COLO668 (cell line): ENCODE measurements around the gene ZC3H10.
"Not testable (repeated sequence)": the region's sequence is repeated elsewhere in the genome, so short reads cannot be mapped to it uniquely, and the experiment has no call there.

Source experiments
- DNase-seq: peaks from one replicate; lab custom pipeline; 2025; ENCODE audit not compliant: unreplicated experiment; lab: John Stamatoyannopoulos, UW

The ZC3H10 gene

DNA sequence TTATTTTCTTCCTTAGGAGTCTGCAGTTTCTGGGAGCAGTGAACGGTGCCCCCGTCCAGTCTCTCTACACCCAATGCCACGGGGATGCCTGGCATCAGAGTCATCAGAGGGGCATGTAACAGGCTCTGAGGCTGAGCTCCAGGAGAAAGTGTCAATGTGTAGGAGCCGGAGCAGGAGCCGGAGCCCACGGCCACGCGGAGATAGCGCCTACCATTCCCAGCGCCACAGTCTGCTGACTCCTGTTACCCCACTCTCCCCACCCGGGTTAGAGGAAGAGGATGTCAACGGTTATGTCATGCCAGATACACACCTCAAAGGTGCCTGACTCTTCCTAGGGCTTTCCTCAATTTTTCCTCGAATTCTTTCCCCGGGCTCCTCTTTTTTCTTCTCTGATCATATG, 17.0 kb upstream of the ZC3H10 start:
- DNase-seq: no peak

DNA sequence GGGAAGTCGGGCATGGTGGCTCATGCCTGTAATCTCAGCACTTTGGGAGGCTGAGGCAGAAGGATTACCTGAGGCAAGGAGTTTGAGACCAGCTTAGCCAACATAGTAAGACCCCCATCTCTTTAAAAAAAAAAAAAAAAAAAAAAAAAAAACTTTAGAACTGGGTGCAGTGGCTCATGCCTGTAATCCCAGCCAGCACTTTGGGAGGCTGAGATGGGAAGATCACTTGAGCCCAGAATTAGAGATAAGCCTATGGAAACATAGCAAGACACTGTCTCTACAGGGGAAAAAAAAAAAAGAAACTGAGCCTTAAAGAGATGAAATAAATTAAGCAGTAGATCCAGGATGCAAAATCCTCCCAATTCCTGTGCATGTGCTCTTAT, 15.4 kb upstream of the ZC3H10 start:
- no peak for DNase-seq

DNA sequence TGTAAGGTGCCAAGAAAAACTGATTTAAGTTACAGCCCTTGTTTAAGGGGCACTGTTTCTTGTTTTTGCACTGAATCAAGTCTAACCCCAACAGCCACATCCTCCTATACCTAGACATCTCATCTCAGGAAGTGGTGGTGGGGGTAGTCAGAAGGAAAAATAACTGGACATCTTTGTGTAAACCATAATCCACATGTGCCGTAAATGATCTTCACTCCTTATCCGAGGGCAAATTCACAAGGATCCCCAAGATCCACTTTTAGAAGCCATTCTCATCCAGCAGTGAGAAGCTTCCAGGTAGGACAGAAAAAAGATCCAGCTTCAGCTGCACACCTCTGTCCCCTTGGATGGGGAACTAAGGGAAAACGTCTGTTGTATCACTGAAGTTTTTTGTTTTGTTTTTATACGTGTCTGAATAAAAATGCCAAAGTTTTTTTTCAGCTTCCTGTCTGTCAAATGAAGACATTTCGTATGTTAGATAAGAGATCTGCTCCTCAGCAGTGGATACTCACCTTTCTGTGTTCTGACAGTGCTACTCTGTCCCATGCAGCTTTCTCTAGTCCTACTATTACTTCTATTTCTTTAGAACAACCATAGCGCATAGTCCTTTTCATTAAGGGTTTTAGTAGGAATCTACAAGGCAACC, 14.9 kb upstream of the ZC3H10 start:
- DNase-seq: no peak

DNA sequence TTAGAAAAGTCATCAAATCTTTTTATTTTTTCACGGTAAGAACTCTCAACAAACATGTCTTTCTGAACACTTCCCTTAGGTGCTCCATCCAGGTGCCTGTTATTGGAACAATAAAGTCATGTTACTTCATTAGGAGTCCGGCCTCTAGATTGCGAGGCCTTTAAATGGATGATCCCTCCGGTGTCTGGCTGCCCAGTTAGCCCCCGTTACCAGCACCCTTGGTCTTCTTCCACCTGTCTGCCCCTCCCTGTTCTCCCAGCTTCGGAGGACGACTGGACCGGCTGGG, 14.3 kb upstream of the ZC3H10 start:
- no peak for DNase-seq

DNA sequence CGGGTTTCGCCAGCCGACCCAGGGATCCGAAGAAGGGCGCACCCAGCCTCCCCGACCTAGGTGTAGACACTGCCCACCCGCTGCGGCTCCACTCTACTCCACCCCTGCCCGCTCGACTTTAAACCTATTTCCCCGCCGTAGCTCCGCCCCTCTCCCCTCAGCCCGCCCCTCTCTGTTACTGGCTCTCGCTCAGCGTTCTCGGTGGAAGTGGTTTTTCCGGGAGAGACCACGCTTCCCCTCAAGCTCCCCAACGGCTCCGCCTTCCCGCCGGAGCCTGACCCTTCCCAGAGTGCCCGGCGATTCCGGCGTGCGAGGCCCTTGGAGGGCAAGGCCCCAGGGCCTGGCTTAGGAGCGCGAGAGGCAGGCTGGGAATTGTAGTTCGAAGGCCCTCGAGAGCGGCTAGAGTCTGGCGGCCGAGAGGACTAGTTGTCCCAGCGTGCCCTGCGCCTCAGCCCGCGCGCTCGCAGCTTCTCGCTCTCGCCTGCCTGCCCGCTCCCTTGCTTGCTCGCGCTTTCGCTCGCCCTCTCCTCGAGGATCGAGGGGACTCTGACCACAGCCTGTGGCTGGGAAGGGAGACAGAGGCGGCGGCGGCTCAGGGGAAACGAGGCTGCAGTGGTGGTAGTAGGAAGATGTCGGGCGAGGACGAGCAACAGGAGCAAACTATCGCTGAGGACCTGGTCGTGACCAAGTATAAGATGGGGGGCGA, 13.8 kb upstream of the ZC3H10 start, which contains the start of gene PA2G4:
PA2G4 (plus strand) TSS at position 451 of the 706 bp plus-strand sequence; CDS start at position 630, 179 bp downstream.
- DNase-seq: peak; percentile 97

DNA sequence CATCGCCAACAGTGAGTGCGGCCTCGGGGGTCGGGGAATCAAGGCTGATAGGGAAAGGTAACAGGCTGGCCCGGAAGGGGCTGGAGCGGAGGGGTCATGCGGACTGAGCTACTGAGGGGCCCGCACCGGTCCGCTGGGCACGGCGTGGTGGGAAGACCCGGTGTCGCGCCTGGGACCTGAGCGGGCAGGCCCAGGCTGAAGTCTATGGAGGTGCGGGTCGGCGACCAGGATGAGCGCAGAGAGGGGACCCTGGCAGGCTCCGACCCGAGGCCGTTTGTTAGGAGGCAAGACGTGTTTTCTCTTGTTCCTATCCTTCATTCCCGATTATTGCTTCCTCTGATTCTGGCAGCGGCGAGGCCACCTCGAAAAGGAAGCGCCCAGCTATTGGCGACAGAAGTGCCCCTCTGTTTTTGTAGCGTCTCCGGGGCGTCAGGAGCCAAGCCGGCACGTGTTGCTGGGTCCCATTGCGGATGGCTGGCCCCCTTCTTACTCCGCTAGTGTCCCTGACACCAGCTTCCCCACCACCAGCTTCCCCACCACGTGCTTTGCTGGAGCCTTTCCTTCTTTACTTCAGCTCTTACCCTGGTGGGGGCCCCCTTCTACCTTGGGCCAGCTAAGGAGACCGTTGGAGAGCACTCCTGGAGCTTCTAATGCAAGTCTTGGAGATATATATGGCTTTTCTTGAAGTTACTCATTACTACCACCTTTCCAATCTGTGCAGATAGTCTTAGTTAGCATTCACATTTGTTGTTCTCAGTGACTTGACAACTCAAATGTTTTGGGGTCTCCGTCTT, 13.1 kb upstream of the ZC3H10 start:
- peak; percentile 35 for DNase-seq

DNA sequence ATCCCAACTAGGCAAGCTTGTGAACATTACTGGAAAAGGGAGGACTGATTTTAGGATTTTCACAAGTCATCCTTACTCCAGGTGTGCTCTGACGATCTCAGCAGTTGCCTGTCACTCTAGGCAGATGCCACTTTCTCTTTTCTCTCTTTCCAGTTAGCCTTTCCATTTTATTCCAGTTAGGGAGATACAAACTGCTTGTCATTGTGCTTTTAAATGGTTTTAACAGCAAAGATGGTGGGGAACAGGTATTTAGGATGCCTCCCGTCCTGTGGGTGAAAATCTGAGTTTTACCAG, 12.5 kb upstream of the ZC3H10 start:
- DNase-seq: no peak

DNA sequence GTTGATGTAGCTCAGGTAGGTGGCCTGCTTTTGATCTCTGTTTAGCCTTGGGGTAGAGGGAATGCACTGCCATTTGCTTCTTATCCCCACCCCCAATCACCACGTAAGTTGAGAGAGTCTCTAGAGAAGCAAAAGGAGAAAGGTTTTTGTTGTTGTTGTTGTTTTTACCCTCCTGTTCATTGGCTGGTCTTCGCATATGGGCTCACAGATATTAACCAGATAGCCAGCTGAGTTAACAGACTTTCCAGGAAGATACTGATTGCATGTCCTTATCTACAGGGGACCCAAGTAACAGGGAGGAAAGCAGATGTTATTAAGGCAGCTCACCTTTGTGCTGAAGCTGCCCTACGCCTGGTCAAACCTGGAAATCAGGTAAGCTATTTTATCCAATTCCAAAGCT, 10.8 kb upstream of the ZC3H10 start:
- DNase-seq: no peak

DNA sequence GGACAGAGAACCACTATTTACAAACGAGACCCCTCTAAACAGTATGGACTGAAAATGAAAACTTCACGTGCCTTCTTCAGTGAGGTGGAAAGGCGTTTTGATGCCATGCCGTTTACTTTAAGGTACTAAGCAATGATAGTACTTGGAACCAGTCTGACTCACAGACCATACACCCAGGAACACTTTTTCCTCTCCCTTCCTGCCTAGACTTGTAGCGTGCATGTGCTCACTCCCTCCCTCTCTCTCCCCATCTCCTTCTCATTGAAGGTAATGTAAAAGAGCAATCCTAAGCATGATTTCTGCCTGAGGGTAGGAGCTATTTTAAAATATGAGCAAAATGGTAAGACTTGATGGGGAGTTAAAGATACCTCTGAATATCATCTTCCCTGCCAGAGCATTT, 7.5 kb upstream of the ZC3H10 start:
- DNase-seq: no peak

DNA sequence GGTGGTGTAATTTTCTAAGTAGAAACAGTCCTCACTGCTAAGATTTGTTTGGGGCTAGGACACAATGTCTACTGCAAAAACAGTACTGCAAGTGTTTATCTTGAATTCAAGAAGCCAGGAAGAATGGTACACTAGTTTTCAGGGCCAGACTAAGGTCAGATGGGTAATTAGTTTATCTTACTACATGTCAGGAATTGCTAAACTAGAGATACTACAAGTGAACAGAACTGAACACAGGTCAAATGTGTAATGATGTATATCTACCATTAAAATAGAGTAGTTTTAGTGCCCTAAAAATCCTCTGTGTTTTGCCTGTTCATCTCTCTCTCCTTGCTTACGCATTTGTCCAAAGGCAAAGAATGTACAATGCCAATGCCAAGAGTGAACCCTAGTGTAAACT, 4.0 kb upstream of the ZC3H10 start:
- DNase-seq: no peak

DNA sequence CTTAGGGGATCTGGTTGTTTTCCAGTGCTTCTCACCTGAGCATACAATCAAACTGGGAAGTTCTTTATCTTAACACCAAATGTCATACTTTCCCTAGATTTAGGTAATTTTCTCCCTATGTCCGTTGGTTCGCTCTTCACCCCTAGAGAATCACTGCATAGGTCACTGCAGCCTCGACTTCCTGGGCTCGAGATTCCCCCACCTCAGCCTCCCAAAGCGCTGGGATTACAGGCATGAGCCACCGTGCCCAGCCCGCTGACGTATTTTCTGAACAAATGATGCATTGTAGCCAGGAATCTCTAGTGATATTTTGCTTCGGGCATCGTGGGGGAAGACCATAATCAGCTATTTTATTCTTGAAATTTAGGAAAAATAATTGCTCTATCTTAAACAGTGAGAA, 2.7 kb upstream of the ZC3H10 start:
- DNase-seq: peak; percentile 5

DNA sequence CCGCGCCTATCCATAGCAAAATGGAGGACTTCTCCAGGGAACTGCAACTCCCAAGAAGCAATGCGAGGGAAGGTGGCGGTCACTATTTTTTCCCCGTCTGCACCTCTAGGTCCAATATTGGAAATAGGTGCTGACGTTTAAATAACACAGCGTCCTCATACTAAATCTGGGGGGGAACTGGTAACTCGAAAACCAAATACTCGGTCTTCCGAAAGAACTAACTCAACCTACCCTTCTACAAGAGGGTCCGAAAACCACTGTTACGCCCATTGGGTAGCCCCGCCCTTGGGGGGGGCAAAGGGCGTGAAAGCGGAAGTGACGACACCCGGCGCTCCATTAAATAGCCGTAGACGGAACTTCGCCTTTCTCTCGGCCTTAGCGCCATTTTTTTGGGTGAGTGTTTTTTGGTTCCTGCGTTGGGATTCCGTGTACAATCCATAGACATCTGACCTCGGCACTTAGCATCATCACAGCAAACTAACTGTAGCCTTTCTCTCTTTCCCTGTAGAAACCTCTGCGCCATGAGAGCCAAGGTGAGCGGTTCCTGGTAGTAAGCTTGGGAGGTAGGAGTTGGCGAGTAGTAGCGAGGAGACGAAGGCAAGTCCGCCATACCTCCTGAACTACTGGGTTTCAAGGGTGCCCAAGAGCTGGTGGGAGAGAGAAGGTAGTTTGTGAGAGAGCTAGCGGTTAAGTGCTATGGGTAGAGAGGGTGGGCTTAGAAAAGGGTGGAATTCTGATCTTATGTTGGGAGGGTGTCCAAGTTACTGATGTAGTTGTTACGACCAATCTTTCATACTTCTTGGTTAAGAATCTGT, 1.6 kb upstream of the ZC3H10 start, which contains the start of gene RPL41:
RPL41 (plus strand) TSS at position 367 of the 815 bp plus-strand sequence.
- DNase-seq: peak; percentile 89

DNA sequence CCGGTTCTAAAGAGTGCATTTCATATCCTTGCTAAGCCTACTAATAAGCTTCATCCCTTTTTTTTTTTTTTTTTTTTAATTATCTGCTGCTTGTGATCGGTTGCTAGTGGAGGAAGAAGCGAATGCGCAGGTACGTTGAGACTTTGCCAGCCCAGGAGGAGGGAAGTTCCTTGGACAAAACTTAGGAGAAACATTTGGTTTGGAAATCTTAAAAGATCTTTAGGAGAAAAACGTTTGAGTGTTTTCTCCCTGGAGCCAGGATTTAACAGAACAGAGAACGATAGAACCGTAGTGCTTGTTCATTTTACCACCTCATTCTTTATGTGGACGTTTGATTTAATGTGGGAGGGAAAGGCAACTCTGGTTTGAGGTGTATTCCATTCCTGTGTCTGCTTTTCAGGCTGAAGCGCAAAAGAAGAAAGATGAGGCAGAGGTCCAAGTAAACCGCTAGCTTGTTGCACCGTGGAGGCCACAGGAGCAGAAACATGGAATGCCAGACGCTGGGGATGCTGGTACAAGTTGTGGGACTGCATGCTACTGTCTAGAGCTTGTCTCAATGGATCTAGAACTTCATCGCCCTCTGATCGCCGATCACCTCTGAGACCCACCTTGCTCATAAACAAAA, 872 bp upstream of the ZC3H10 start:
- DNase-seq: not testable (repeated sequence)

DNA sequence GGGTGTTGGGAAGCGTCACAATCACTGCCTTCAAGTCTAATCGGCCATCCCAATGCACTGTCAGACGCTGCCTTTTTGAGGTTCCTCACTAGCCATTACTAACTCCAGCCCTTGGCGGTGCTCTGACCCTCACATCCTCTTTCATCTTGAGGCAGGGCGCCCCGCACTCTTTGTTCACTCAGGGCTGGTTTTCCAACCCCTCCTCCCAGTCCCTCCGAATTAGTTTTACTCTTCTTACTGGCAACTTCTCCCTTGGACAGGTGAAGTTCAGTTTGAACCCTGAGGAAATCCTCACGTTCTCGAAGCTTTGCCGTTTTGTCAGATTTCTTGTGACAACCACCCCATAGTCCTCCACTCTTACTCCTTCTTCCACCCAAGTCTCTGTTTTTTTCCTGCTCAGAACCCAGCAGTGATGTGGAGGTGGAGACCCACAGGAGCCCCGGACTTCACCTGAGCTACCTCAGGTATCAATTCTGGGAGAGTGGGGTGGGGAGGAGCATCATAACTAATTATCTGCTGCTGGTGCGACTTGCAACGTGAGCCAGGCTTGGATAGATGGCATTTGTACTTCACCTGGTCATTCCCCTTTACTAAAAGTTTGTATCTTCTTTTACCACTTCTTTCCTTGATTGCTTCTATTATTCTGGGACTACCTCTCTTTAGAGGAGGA, 757 bp downstream of the ZC3H10 start:
- DNase-seq: no peak

DNA sequence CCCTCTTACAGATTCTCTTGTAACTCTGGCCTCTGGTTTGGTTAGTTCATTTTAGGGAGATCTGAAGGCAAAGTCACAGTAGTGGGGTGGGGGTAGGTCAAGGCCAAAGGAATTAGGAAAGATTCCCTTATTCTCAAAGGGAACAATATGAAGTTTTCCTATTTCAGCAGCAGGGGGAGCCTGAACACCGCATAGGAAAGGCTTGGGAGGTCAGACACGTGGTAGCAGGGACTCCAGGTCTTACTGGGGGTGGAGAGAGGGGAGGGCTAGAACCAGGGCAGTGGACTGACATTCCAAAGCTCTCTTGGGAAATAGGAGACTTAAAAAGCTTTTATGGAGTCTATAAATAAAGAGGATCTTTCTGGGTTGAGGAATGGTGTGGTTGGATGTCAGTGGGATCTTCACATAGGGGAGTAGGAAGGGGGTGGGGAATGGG, 1.3 kb downstream of the ZC3H10 start:
- peak; percentile 62 for DNase-seq

DNA sequence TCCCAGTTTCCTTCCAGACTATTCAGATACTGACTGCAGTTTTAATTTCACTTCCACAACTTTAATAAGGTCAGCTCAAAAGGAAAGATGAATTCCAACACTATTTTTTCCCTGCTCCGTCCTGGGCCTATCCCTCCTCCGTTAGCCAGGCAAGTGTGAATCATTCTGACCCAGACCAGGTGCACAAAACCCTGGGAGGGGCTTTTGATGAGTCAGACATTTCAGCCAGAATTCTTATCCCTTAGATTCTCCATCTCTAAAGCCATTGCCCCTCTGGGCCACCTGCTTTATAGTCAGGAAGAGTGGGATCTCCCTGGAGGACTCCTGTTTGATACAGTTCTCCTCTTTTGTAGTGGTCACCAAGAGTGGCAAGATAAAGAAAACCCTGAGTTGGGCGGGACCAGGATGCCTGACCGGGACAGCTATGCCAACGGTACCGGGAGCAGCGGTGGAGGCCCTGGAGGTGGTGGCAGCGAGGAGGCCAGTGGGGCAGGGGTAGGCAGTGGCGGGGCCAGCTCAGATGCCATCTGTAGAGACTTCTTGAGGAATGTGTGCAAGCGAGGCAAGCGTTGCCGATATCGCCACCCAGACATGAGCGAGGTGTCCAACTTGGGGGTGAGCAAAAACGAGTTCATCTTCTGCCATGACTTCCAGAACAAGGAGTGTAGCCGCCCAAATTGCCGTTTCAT, 2.2 kb downstream of the ZC3H10 start:
- no peak for DNase-seq

DNA sequence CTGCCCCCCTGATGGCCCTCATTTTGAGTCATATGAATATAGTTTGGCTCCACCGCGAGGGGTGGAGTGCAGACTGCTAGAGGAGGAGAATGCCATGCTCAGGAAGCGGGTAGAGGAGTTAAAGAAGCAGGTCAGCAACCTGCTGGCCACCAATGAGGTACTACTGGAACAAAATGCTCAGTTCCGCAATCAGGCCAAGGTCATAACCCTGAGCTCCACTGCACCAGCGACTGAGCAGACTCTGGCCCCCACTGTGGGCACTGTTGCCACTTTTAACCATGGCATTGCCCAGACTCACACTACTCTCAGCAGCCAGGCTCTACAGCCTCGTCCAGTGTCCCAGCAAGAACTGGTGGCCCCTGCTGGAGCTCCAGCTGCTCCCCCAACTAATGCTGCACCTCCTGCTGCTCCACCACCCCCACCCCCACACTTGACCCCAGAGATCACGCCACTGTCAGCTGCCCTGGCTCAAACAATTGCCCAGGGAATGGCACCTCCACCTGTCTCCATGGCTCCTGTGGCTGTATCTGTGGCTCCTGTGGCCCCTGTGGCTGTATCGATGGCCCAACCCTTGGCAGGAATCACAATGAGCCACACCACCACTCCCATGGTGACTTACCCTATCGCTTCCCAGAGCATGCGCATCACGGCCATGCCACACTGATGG, 3.3 kb downstream of the ZC3H10 start:
- no peak for DNase-seq

DNA sequence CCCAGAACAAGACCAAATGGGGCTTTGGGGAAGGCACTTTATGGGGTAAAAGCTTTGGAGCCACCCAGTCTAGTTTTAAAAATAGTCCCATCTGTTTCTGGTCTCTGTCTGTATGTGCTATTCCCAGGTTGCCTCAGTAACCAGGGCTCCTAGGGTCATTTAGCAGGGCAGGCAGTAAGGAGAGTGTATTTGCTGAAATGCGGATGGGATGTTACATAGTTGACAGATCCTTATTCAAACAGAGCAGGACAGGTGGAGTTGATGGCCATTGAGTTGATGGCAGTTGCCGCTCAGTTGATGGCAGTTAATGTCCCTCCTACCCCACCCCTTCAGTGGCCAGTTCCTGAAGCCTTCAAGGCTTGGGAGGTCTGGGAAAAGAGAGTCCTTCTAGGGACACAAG, 4.6 kb downstream of the ZC3H10 start:
- DNase-seq: peak; percentile 44

DNA sequence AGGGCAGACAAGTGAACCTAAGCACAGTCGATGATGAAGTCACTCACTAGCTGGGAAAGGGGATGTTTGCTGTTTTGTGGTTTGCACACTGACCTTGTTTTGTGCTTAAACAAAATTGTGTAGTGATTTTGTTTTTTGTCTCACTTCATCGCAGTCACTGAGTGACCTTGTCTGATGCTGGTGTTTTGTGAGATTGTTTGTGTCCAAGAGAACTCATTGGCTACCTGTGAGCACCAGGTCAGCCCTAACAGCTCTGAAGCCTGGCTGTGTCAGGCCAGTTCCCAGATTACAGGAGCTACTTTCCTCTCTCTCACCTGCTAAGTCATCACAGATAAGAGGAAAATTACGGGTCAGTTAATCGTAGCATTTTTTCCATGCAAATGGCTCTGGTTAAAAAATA, 6.1 kb downstream of the ZC3H10 start:
- no peak for DNase-seq
